PC-3 (cell line): ENCODE measurements around the gene MPG. TPM values are rescaled to one million over a fixed set of nuclear protein-coding genes. Genes with fewer than 3 reads are reported as not detected.

Source experiments
- ATAC-seq: fragments of 200-7000 bp; cut with Tn5 transposase; 2 replicates; pipeline ENCODE4 v1.9.1; 2020; ENCODE audit warnings: mild to moderate bottlenecking, moderate library complexity
- BruUV-seq: library from RNA; stranded (reverse); fragments of 400-500 nt; replicated peaks from 2 replicates; lab custom pipeline; 2021; lab: Mats Ljungman, UMichigan
- CTCF ChIA-PET: fragments of 300-600 bp; sonication (Branson Sonifier 250); formaldehyde crosslinking; loops from one replicate; lab custom pipeline; 2022; ENCODE audit warnings: antibody characterized with exemption; lab: Charles Lee
- POLR2A ChIA-PET: fragments of 300-600 bp; sonication (Branson Sonifier 250); formaldehyde crosslinking; loops from one replicate; lab custom pipeline; 2022; ENCODE audit warnings: antibody characterized with exemption; ENCODE audit not compliant: unreplicated experiment; lab: Charles Lee
- DNase-seq: peaks from one replicate; pipeline ENCODE4 v3.0.0-alpha.2; 2015
- H2AFZ ChIP-seq: fragments of 300-600 bp; sonication (generic); 2 replicates; pipeline ENCODE4 v1.6.0; 2016; ENCODE audit warnings: antibody characterized with exemption, low read length
- H3F3A ChIP-seq: fragments of 300-600 bp; sonication (generic); one replicate; pipeline ENCODE4 v1.6.0; 2017; ENCODE audit warnings: antibody characterized with exemption, low read length, control low read depth, mild to moderate bottlenecking; ENCODE audit not compliant: unreplicated experiment
- H3K27ac ChIP-seq: fragments of 300-600 bp; sonication (generic); 2 replicates; pipeline ENCODE4 v1.5.1; 2016; ENCODE audit warnings: mild to moderate bottlenecking, low read length
- H3K27me3 ChIP-seq: fragments of 300-600 bp; sonication (generic); 2 replicates; pipeline ENCODE4 v1.6.1; 2016; ENCODE audit warnings: low read length, mixed read lengths
- H3K36me3 ChIP-seq: fragments of 300-600 bp; sonication (generic); 2 replicates; pipeline ENCODE4 v1.6.1; 2016; ENCODE audit warnings: low read depth, mixed run types, low read length, mixed read lengths
- H3K4me1 ChIP-seq: fragments of 300-600 bp; sonication (generic); 2 replicates; pipeline ENCODE4 v1.5.1; 2016; ENCODE audit warnings: low read length; ENCODE audit not compliant: insufficient read depth
- H3K4me2 ChIP-seq: fragments of 300-600 bp; sonication (generic); 2 replicates; pipeline ENCODE4 v1.6.0; 2016; ENCODE audit warnings: low read length
- H3K4me3 ChIP-seq: fragments of 300-600 bp; sonication (generic); 2 replicates; pipeline ENCODE4 v1.5.1; 2016; ENCODE audit warnings: mild to moderate bottlenecking, low read length, mixed read lengths
- H3K79me2 ChIP-seq: fragments of 300-600 bp; sonication (generic); 2 replicates; pipeline ENCODE4 v1.6.1; 2017; ENCODE audit warnings: low read length, mixed read lengths
- H3K9ac ChIP-seq: fragments of 300-600 bp; sonication (generic); 2 replicates; pipeline ENCODE4 v1.6.0; 2016; ENCODE audit warnings: mild to moderate bottlenecking, low read length
- H3K9me2 ChIP-seq: fragments of 300-600 bp; sonication (generic); replicated peaks from 2 replicates; pipeline ENCODE4 v1.6.1; 2016; ENCODE audit warnings: mixed run types, low read length, mixed read lengths
- H3K9me3 ChIP-seq: fragments of 300-600 bp; sonication (generic); 2 replicates; pipeline ENCODE4 v1.6.1; 2016; ENCODE audit warnings: low read length, mixed read lengths
- H4K20me1 ChIP-seq: fragments of 300-600 bp; sonication (generic); 2 replicates; pipeline ENCODE4 v1.6.1; 2016; ENCODE audit warnings: low read length, mixed read lengths
- EZH2 ChIP-seq: fragments of 300-600 bp; sonication (generic); IDR thresholded peaks from one replicate; pipeline ENCODE4 v1.6.1; 2017; ENCODE audit warnings: antibody characterized with exemption, mild to moderate bottlenecking, low read length; ENCODE audit not compliant: unreplicated experiment
- EZH2phosphoT487 ChIP-seq: fragments of 300-600 bp; sonication (generic); IDR thresholded peaks from 2 replicates; pipeline ENCODE4 v1.6.1; 2018; ENCODE audit warnings: mild to moderate bottlenecking, antibody characterized with exemption, low read length, borderline replicate concordance
- intact Hi-C: fragments of 100-400 bp; cut with micrococcal nuclease; formaldehyde crosslinking; loops from 2 replicates; pipeline ENCODE4 v1.9.0; 2023
- total RNA-seq: library from RNA; depleted of rRNA; stranded (reverse); fragments of >200 nt; gene quantifications from 2 replicates; pipeline ENCODE4 v1.2.3, GENCODE V29; 2014
- TF ChIP-seq, protein P1 (sequence below): fragments of 300-600 bp; sonication (generic); conservative IDR thresholded peaks from 2 replicates; pipeline ENCODE4 v1.5.1; 2017; ENCODE audit warnings: antibody characterized with exemption, low read depth, mild to moderate bottlenecking, low read length

MPG gene
- total RNA-seq, 1 experiment from 2014 or later: 147 TPM

DNA sequence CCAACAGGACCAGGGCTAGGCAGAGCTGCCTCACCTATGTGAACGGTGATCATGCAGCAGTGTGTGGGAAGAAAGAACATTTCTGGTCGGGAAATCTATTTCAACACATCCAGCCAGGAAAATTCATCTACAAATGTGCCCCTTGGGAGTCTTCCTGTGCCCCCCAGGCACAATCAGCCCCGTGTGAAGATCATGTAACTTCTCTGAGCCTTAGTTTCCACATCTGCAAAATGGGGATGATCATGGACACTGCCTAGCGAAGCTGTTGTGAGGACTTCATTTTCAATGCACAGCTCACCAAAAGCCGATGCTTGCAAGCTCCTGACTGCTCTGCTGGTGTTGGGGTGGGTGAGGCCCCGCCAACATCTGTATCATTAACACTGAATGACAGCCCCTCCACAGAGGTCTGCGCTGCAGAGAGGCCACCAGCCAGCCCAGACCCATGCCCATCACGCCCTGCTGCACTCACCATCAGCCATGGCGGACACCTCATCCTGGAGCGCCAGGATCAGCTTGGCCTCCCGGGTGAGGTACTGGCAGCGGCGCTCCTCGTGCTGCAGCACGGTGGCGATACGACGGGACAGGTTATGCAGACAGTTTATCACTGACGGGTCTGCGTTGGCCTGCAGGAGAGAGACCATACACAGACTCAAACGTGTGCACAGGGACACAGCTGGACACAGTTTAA is 34.3 kb downstream of the MPG start:
- no peak for TF ChIP-seq EZH2phosphoT487
- TF ChIP-seq, protein P1, sequence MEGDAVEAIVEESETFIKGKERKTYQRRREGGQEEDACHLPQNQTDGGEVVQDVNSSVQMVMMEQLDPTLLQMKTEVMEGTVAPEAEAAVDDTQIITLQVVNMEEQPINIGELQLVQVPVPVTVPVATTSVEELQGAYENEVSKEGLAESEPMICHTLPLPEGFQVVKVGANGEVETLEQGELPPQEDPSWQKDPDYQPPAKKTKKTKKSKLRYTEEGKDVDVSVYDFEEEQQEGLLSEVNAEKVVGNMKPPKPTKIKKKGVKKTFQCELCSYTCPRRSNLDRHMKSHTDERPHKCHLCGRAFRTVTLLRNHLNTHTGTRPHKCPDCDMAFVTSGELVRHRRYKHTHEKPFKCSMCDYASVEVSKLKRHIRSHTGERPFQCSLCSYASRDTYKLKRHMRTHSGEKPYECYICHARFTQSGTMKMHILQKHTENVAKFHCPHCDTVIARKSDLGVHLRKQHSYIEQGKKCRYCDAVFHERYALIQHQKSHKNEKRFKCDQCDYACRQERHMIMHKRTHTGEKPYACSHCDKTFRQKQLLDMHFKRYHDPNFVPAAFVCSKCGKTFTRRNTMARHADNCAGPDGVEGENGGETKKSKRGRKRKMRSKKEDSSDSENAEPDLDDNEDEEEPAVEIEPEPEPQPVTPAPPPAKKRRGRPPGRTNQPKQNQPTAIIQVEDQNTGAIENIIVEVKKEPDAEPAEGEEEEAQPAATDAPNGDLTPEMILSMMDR: no peak
- Histone ChIP-seq H3F3A (no peaks in the 10 kb centered on the region), H4K20me1 (no peaks in the 10 kb centered on the region), H3K4me2 (no peak overlapping the region), H3K9me2 (no peaks in the 10 kb centered on the region), H3K4me1 (peaks cover 20% of the 10 kb centered on the region), H3K9ac (no peak overlapping the region), H3K9me3 (no peaks in the 10 kb centered on the region), H2AFZ (no peak overlapping the region), H3K79me2 (no peaks in the 10 kb centered on the region), H3K27me3 (no peaks in the 10 kb centered on the region), H3K4me3 (no peak overlapping the region), H3K36me3 (peaks cover 13% of the 10 kb centered on the region; the same call in 1 of the 2 replicates), H3K27ac (no peak overlapping the region)
- intact Hi-C loops: no loop called here
- BruUV-seq: no TSS peak
- CTCF ChIA-PET: no interaction called here
- ATAC-seq (no peak), DNase-seq (no peak)
- POLR2A ChIA-PET: no interaction called here

DNA sequence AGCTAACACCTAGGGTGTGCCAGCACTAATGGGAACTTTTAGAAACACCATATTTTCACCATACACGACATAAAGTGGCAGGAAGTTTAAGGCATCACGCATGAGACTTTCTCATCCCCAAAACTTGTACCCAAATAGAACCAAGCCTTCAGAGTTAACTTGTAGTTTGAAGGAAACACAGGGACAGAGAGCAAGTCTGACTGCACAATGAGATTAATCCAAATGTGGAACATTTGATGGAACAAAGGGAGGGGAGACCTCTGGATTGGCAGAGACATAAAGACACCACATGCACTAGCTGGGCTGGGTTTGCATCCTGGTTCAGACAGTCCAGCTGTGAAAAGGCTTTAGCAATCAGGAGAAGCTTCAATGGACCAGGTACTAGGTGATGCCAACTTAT is 36.3 kb downstream of the MPG start:
- intact Hi-C loops: no loop called here
- Histone ChIP-seq H3K4me1 (peaks cover 18% of the 10 kb centered on the region), H2AFZ (no peak overlapping the region), H3K4me2 (no peak overlapping the region), H3K79me2 (no peaks in the 10 kb centered on the region), H4K20me1 (no peaks in the 10 kb centered on the region), H3K27ac (no peak overlapping the region), H3K9ac (no peak overlapping the region), H3K9me3 (no peaks in the 10 kb centered on the region), H3F3A (no peaks in the 10 kb centered on the region), H3K4me3 (no peak overlapping the region), H3K9me2 (no peaks in the 10 kb centered on the region), H3K36me3 (peaks cover 13% of the 10 kb centered on the region; the same call in 1 of the 2 replicates), H3K27me3 (no peaks in the 10 kb centered on the region)
- ATAC-seq (no peak), DNase-seq (no peak)
- no TSS peak for BruUV-seq
- no peak for TF ChIP-seq EZH2
- POLR2A ChIA-PET: no interaction called here
- CTCF ChIA-PET: no interaction called here

DNA sequence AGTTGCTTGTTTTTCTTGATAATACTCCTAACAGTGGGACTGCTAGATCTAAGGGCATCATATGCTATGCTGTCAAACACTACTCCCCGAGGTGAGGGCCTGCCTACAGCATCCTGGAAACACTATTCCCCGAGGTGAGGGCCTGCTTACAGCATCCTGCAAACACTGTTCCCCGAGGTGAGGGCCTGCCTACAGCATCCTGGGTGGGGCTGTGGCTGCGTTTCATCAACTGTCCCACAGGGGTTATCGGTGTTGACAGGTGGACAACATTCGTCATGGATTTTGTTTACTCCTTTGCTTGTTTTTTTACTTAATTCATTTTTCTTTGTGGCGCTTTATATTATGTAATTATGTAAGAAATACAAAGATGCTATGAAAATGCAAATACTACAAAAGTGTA is 38.0 kb downstream of the MPG start:
- no peaks in the 10 kb centered on the region for H4K20me1 ChIP-seq
- ChIA-PET POLR2A (no interaction called here), CTCF (no interaction called here)
- H3K4me2 ChIP-seq: no peak overlapping the region
- H2AFZ ChIP-seq: no peak overlapping the region
- no peaks in the 10 kb centered on the region for H3K79me2 ChIP-seq
- TF ChIP-seq, protein P1: no peak
- TF ChIP-seq EZH2 (no peak), EZH2phosphoT487 (no peak)
- peaks cover 13% of the 10 kb centered on the region; the same call in 1 of the 2 replicates for H3K36me3 ChIP-seq
- no peaks in the 10 kb centered on the region for H3K9me3 ChIP-seq
- no peak overlapping the region for H3K4me3 ChIP-seq
- no TSS peak for BruUV-seq
- H3K27ac ChIP-seq: no peak overlapping the region
- no peak for DNase-seq
- no peak overlapping the region for H3K9ac ChIP-seq
- H3F3A ChIP-seq: no peaks in the 10 kb centered on the region
- intact Hi-C loops: no loop called here
- no peaks in the 10 kb centered on the region for H3K27me3 ChIP-seq
- no peak for ATAC-seq
- H3K4me1 ChIP-seq: peaks cover 15% of the 10 kb centered on the region
- H3K9me2 ChIP-seq: no peaks in the 10 kb centered on the region
